ENCODE measurements around the gene SLC6A12. TPM values are rescaled to one million over a fixed set of nuclear protein-coding genes. Genes with fewer than 3 reads are reported as not detected.

Gene SLC6A12
- total RNA-seq, 4 donors from 2014 or later: 0.21 to 0.60 (median 0.39) TPM; not detected in 1

DNA sequence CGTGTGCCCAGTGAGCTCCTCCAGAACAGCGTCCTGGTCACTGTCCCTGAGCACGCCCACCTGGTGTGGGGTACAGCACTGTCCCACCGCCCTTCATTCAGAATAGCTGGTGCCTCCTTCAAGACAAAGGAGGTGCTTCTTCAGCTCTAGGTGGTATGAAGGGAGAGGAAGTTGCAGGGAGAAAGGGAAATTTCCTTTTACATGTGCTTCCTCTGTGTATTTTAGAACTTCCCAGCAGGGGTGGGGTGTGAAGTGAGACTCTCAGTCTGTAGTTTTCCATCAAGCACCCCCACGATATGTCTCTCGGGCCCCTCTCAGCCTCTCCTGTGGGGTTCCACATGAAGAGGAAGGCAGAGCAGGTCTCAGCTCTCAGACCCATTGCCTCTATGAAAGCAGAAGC, 1.2 kb upstream of the SLC6A12 start:
- H3K36me3 ChIP-seq: no peaks in the 10 kb centered on the region
- DNase-seq (ENCODE audit: low spot score in 2 of 2): no peak
- TF ChIP-seq, protein P1, sequence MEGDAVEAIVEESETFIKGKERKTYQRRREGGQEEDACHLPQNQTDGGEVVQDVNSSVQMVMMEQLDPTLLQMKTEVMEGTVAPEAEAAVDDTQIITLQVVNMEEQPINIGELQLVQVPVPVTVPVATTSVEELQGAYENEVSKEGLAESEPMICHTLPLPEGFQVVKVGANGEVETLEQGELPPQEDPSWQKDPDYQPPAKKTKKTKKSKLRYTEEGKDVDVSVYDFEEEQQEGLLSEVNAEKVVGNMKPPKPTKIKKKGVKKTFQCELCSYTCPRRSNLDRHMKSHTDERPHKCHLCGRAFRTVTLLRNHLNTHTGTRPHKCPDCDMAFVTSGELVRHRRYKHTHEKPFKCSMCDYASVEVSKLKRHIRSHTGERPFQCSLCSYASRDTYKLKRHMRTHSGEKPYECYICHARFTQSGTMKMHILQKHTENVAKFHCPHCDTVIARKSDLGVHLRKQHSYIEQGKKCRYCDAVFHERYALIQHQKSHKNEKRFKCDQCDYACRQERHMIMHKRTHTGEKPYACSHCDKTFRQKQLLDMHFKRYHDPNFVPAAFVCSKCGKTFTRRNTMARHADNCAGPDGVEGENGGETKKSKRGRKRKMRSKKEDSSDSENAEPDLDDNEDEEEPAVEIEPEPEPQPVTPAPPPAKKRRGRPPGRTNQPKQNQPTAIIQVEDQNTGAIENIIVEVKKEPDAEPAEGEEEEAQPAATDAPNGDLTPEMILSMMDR (IDR thresholded peaks at IDR 0.05): no peak
- TF ChIP-seq POLR2A (IDR thresholded peaks at IDR 0.05): no peak
- no peak for TF ChIP-seq EP300 (IDR thresholded peaks at IDR 0.05)
- no peak overlapping the region for H3K4me3 ChIP-seq
- H3K4me1 ChIP-seq: peaks cover 0 to 16% (median 0%) of the 10 kb centered on the region in 4 donors
- no peaks in the 10 kb centered on the region for H3K9me3 ChIP-seq
- WGBS, 2 donors: 87 to 92% methylated on average over 6 of the region's 6 CpGs
- H3K27ac ChIP-seq: no peak overlapping the region
- peaks cover 0 to 27% of the 10 kb centered on the region in 2 donors for H3K27me3 ChIP-seq

DNA sequence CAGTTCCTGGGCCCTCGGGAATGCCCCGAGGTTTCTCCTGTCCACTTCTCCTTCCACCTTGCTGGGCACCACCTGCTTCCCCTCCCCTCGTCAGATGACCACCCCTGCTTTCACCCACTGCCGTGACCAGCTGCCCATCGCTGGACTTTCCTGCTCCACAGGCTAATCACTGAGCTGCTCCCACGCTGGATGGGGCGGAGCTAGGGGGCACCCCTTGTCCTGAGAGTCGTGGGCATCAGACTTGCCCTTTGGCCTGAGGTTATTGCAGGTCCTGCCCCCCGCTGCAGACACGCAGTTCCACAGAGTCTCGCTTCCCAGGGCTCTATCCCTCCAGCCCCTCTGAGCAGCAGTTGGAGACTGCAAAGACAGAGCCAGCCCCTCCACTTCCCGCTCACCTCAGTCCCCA, 427 bp downstream of the SLC6A12 start:
- WGBS, 2 donors: 39 to 50% methylated on average over 11 to 12 of the region's 12 CpGs
- TF ChIP-seq POLR2A (IDR thresholded peaks at IDR 0.05): no peak
- TF ChIP-seq, protein P1 (IDR thresholded peaks at IDR 0.05): no peak
- no peak for TF ChIP-seq EP300 (IDR thresholded peaks at IDR 0.05)
- H3K27ac ChIP-seq: no peak overlapping the region
- no peaks in the 10 kb centered on the region for H3K36me3 ChIP-seq
- H3K4me3 ChIP-seq: peak overlapping the region in 1 of 4 donors; percentile 11
- peaks cover 0 to 14% (median 0%) of the 10 kb centered on the region in 4 donors for H3K4me1 ChIP-seq
- no peak for DNase-seq (ENCODE audit: low spot score in 2 of 2)
- no peaks in the 10 kb centered on the region for H3K9me3 ChIP-seq
- peaks cover 0 to 22% of the 10 kb centered on the region in 2 donors for H3K27me3 ChIP-seq

DNA sequence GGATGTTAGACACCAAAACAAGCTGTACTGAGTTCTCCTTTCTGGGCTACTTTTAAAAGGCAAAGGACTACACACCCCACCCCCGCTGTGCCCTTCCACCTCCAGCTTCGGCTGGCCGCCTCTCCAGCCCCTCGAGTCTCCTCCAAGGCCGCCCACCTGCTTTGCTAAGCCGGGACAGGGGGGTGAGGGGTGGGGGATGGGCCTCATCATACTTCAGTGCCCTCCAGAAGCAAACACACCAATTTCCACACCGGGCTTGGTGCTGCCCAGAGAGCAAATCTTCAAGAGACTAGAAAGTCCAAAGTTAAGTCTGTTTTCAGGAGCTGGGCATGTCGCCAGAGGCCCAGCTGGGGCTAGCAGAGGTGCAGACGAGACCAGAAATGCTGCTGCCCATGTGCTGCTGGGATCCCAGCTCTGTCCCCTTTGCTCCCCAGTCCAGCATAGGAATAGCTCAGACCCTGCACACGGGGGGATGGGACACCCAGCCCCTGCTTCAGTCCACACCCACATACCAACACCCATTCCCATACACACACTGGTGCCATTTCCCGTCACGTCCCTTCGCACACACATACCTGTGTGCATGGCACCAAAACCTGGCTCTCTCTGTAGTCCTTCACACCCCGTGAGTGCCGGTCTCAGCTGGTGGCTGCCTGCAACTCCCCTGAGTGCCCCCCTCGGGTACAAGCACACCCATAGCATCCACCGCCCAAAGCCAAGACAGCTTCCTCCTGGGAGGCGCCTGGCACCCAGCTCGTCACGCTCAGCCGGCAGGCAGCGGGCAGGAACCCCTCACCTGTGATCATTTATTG, 1.0 kb downstream of the SLC6A12 start:
- TF ChIP-seq EP300 (IDR thresholded peaks at IDR 0.05): no peak
- TF ChIP-seq, protein P1 (IDR thresholded peaks at IDR 0.05): no peak
- no peak for TF ChIP-seq POLR2A (IDR thresholded peaks at IDR 0.05)
- Histone ChIP-seq H3K4me1 (peaks cover 0 to 14% (median 0%) of the 10 kb centered on the region in 4 donors), H3K27me3 (peaks cover 0 to 22% of the 10 kb centered on the region in 2 donors), H3K4me3 (peak overlapping the region in 1 of 4 donors; percentile 11), H3K36me3 (no peaks in the 10 kb centered on the region), H3K9me3 (no peaks in the 10 kb centered on the region), H3K27ac (peak overlapping the region in 1 of 4 donors; percentile 33)
- peak in 1 of 2 donors; percentile 26 for DNase-seq (ENCODE audit: low spot score in 2 of 2)
- WGBS, 2 donors: 46% methylated on average over 21 to 22 of the region's 22 CpGs

DNA sequence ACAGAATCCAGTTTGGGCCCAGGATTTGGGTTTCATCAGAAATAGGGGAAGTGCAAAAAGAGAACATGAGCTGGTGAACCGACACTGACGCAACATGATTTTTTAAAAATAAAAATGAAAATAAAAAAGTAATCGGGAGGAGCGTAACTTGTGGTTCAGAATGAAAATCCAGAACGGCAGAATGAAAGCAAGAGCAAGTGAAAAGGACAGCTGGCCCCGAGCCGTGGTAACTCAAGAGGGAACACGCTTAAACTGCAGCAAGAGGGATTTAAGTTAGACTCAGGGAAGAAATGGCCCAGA, 1.6 kb downstream of the SLC6A12 start:
- H3K4me3 ChIP-seq: peak overlapping the region in 1 of 4 donors; percentile 11
- H3K27ac ChIP-seq: peak overlapping the region in 2 of 4 donors; percentile 17 to 33
- 62% methylated on average over 8 of the region's 8 CpGs for WGBS, 2 donors
- peaks cover 0 to 14% (median 0%) of the 10 kb centered on the region in 4 donors for H3K4me1 ChIP-seq
- DNase-seq (ENCODE audit: low spot score in 2 of 2): no peak
- H3K27me3 ChIP-seq: peaks cover 0 to 22% of the 10 kb centered on the region in 2 donors
- no peaks in the 10 kb centered on the region for H3K9me3 ChIP-seq
- no peaks in the 10 kb centered on the region for H3K36me3 ChIP-seq
- TF ChIP-seq, protein P1 (IDR thresholded peaks at IDR 0.05): no peak
- no peak for TF ChIP-seq POLR2A (IDR thresholded peaks at IDR 0.05)
- TF ChIP-seq EP300 (IDR thresholded peaks at IDR 0.05): no peak

DNA sequence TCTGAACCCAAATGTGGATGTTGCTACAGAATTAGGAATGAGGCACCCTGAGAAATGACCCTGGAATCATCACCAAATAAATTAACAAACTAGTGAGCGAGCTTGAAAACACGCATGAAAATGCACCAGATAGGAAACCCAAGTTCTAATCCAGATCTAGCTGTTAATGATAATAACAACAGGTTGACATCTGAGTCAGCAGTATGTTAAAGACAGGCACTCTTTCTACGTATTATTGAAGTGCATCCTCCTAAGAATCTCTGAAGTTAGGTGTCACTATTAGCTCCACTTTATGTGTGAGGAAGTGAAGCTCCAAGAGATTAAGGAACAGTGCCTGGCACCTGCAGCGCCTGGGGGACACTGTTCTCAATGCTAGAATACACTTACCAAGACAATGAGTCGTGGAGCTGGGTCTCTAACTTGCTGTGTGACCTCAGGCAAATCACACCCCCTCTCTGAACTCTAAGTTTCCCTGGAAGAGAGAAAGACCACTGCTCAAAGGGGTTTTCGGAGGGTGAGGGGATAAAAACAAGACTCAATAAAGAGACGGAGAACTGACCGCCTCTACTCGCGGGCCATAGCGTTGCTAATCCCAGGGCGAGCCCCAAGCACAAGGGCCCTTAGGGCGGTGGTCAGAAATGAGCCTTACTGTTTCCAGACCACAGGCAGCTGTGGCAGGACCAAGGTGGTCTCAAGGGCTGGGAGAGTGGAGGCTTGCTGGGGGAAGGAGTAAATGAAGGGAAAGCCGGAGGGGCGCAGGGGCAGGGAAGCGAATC, 2.1 kb downstream of the SLC6A12 start:
- Histone ChIP-seq H3K4me1 (peaks cover 0 to 14% (median 0%) of the 10 kb centered on the region in 4 donors), H3K27me3 (peaks cover 0 to 22% of the 10 kb centered on the region in 2 donors), H3K36me3 (no peaks in the 10 kb centered on the region), H3K9me3 (no peaks in the 10 kb centered on the region), H3K4me3 (no peak overlapping the region), H3K27ac (peak overlapping the region in 2 of 4 donors; percentile 17)
- DNase-seq (ENCODE audit: low spot score in 2 of 2): no peak
- 72 to 77% methylated on average over 16 of the region's 16 CpGs for WGBS, 2 donors
- TF ChIP-seq, protein P1 (IDR thresholded peaks at IDR 0.05): no peak
- no peak for TF ChIP-seq POLR2A (IDR thresholded peaks at IDR 0.05)
- no peak for TF ChIP-seq EP300 (IDR thresholded peaks at IDR 0.05)
